Activated CD8-positive, alpha-beta memory T cell treated with anti-CD3 and anti-CD28 coated beads, Interleukin-2, amount 50 U/mL, for 24 hours (primary cell): ENCODE data around the gene SNAPIN.
"Not testable (repeated sequence)": the region's sequence is repeated elsewhere in the genome, so short reads cannot be mapped to it uniquely, and the experiment has no call there.

Experiments
- DNase-seq: peaks from one replicate; pipeline ENCODE4 v3.0.0-alpha.2; 2020; ENCODE audit errors: extremely low read depth

SNAPIN gene

GRCh38 chr1:153647346-153647714, 11.2 kb upstream of the SNAPIN start:
- no peak for DNase-seq

DNA sequence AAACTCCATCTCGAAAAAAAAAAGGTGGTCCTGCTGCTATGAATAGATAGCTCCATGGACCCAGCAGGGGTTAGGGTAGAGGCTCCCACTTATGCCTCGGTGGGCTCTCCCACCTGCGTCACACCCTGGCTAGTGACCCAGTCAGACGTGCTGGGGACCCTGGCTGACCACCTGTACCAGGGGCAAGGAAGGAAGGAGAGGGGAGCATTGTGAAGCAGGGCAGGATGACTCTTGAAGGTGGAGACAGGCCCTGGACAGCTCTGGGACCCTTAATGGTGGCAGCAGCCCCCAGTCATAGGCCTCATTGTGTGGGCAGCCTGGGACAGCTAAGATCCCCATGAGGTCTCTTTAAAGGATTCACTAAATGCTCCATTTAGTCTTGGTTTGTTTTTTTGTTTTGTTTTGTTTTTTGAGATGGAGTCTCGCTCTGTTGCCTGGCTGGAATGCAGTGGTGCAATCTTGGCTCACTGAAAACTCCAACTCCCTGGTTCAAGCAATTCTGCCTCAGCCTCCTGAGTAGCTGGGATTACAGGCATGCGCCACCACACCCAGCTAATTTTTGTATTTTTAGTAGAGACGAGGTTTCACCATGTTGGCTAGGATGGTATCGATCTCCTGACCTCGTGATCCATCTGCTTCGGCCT, 10.4 kb upstream of the SNAPIN start:
- DNase-seq, result no peak

DNA sequence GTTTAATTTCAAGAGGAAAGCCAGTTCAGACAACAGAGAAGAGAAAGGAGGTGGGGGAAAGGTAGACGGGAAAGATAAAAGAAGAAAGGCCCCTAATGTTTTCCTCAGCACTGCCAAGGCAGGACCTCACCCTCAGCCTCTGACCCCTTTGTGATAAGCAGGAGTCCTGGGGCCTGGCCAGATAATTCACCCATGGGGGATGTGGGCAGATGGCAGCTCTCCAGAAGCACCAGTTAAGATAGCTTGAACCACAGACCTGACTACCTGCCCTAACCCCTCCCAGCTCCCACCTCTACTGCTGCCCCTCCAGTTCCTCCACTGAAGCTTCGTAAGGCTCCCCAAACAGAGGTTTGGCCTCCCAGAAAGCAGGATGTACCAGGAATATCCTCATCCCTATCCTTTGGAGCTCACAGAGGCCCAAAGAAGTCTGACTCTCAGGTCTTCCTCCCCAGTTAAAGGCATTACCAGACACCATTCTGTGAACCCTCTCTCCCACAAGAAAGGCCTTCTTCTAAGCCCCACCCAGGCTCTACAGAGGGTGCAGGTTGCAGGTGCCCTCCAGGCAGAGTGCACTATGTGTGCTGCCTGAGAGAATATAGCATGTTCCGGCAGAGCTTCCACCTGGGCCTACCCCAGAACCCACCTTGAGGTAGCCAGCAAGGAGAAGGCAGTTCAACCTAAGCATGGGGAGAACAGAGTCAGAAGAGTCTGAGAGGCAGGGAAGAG, 9.2 kb upstream of the SNAPIN start:
- no peak for DNase-seq

GRCh38 chr1:153649863-153650235, 8.7 kb upstream of the SNAPIN start:
- DNase-seq, result no peak

- no peak for DNase-seq
These were observed 6.7 kb upstream of the SNAPIN start for GRCh38 chr1:153651771-153652170.

DNA sequence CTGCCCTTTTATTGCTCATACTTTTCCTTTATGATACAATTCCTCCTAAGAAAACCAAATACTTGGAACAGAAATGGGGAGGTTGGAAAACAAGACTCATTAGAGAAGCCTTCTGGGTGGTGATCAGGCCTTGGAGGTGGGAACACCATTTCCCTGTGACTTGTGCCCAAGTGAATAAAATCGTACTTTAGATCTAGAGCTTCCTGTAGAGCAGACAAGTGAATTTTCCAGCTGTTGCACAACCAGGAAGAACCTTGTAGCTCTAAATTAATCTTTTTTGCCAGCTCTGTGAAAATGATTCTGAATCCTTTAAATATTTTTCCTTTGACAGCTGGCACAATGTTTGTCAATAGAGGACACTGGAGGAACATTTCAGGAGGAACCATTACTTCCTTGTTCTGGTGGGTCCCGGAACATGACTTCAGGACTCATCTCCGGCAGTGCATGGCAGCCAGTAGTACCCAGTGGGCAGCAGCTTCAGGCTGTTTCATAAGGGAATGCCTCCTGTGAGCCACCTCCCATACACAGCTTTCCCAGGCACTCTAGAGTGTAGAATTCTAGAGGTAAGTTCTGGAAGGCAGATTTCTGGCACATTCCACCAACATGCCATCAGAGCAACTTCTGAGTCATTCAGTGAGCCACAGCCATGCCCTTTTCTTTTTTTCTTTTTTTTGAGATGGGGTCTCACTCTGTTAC, 5.5 kb upstream of the SNAPIN start:
- no peak for DNase-seq

- DNase-seq, result no peak
These were observed 3.2 kb upstream of the SNAPIN start for GRCh38 chr1:153655333-153655732.

- DNase-seq, result no peak
These were observed 652 bp downstream of the SNAPIN start for GRCh38 chr1:153659175-153659534.

DNA sequence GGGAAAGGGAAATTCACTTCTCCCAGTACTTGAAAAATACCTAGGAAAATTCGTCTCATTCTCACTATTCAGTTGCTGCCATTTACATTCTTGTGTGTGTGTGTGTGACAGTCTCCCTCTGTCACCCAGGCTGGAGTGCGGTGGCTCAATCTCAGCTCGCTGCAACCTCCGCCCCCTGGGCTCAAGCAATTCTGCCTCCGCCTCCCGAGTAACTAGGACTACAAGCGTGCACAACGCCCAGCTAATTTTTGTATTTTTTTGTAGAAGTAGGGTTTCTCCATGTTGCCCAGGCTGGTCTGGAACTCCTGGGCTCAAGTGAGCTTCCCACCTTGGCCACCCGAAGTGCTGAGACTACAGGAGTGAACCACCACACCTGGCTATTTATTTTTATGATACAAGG, 1.2 kb downstream of the SNAPIN start:
- no peak for DNase-seq

DNA sequence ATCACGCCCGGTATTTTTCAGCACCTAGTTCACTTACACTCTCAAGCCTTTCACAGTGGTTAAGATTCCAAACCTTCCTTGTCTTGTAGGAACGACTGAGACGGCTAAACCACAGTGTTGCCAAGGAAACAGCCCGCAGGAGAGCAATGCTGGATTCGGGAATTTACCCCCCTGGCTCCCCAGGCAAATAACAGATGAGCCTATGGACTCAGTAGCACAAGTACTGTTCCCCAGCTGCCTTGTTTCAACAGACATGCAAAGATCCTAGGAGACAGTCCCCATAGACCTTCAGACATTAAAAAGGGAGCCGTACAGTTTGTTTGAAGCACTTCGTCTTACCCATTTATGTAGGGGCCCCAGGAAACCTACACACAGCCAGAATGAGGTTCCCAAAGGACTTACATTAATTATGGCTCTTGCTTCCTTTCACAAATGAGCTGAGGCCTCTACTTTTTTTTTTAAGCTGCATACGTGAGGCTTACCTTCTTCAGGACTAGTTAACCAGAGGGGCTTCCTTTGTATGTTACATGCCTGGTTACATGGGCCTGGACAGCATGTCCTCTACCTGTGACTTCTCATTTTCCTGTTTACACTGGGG, 2.7 kb downstream of the SNAPIN start:
- no peak for DNase-seq

GRCh38 chr1:153662269-153662668, 3.8 kb downstream of the SNAPIN start:
- no peak for DNase-seq

GRCh38 chr1:153663211-153663610, 4.7 kb downstream of the SNAPIN start:
- no peak for DNase-seq

DNA sequence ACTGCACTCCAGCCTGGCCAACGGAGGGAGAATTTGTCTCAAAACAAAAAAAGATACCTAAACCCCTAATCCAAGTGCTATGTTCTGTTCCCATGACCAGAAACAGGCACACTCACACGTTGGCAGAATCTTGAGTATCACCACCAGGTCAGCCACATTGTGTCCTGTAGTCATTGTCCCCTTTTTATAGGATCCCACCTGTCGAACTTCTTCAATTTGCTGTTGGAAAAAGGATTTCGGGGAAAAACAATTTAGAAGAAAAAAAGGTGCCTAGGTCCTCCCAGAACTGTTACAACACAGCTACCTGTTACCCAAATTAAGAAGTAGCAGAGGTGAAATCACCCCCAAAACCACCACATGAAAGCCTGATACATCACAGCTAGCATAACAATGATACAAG, 8.9 kb downstream of the SNAPIN start:
- DNase-seq, result no peak

- DNase-seq, result not testable (repeated sequence)
These were observed 10.2 kb downstream of the SNAPIN start for GRCh38 chr1:153668672-153669071.

DNA sequence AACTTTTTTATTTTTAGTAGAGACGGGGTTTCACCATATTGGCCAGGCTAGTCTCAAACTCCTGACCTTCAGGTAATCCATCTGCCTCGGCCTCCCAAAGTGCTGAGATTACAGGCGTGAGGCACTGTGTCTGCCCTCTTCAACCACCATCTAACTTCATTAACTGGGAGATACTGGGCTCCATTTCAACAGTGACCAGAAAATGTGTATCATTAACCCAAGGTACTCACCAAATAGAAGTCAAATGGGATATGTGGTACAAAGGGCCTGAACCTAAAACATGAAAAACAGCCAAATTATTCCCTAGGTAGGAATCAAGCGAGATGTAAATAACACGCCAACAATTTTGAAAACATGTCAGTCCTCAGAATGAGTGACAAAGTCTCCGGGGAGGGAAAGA, 11.1 kb downstream of the SNAPIN start:
- no peak for DNase-seq

- DNase-seq, result no peak
These were observed 11.9 kb downstream of the SNAPIN start for GRCh38 chr1:153670257-153670858.

DNA sequence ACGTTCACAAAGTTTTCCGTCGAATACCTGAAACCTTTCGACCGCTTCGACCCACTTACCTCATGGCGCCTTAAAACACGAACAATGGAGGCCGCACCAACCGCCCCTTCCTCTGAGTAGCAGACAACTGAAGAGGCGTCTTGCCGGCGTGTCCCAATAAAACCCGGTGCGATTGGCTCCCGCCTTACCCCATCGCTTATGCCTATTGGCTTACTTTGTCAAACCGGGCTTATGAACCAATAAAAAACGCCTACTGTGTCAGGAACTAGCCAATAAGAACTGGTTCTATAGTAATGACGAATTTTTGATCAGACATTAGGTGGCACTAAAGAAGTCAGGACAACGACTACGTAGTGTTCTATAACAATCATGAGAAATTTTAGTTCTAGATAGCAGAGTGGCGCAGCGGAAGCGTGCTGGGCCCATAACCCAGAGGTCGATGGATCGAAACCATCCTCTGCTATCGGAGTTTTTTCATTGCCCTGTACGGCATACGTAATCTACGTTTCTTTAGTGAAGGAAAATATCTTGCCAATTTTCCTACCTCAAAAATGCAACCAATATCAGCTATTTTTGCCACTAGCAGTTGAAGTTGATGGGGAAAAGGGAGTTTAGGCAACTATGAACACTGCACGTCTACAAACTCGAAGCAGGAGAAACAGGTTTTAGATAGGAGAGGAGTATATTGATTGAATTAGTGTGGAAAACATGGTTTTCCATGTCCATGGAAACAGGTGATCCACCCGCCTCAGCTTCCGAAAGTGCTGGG, 12.5 kb downstream of the SNAPIN start, which contains the start of gene ILF2:
ILF2 (minus strand) TSS at position 135 of the 769 bp plus-strand sequence; CDS start at position 64, 71 bp downstream.
- peak; percentile 92 for DNase-seq

- not testable (repeated sequence) for DNase-seq
These were observed 13.3 kb downstream of the SNAPIN start for GRCh38 chr1:153671628-153672353.

DNA sequence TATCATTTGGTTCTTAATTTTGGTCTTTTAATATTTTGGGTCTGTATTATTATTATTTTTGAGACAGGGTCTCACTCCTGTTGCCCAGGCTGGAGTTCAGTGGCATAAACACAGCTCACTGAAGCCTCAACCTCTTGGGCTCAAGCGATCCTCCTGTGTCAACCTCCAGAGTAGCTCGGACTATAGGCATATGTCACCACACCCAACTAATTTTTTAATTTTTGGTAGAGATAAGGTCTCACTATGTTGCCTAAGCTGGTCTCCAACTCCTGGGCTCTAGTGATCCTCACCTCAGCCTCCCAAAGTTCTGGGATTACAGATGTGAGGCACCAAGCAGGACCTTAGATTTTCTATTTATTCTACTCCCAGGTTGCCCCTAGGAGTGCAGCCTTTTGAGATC, 15.0 kb downstream of the SNAPIN start:
- no peak for DNase-seq

DNA sequence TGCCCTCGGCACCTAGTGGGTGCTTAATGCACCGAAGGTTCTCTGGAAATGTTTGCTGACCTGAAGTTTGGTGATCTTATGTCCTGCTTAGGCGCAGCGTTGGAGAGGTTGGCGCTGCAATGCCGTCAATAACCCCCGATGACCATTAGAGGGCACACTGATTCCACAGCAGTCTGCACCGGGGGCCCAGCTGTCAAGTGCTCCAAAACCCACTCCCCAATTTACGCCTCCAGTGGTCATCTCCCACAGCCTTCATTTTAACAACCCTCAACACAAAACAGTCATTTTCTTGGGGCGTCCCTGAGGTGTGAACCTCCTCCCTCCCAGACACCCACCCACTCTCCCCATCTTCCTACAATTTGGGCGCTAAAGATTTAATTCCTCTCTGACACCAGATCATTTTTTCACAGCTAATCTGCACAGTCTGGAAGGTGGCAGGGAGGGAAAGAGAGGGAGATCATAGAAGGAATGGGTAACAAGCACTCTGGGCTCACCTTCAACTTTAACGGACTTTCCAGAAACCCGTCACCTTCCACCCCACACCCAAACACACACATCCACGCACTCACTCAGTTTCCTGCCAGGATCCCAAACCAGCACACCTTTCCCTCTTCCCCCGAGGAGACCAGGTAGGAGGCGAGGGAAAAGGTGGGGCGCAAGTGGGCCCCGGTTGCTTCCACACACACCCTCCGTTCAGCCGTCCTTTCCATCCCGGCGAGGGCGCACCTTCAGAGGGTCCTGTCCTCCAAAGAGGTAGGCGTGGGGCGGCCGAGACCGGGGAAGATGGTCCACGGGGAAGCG, 19.4 kb downstream of the SNAPIN start:
- no peak for DNase-seq
